Thymus (tissue), 11 donors: Measurements from ENCODE around the gene PLEKHM2. TPM values are rescaled to one million over a fixed set of nuclear protein-coding genes. Genes with fewer than 3 reads are reported as not detected.

Experiments used
- DNase-seq, 9 donors: peaks; one replicate each; pipeline ENCODE4 v3.0.0-alpha.2; 2013; ENCODE audit warnings: low spot score in 9 of 9, low read depth in 6 of 9, missing footprints in 1 of 9
- H3K27ac ChIP-seq, 2 donors: one replicate each; pipeline ENCODE4 v1.5.1; 2013; ENCODE audit warnings: control low read depth in 1 of 2, low read depth in 1 of 2, low read length in 1 of 2, mild to moderate bottlenecking in 1 of 2, moderate library complexity in 1 of 2
- H3K27me3 ChIP-seq, 2 donors: one replicate each; pipeline ENCODE4 v1.5.1; 2013; ENCODE audit warnings: low read length in 1 of 2; ENCODE audit not compliant: control insufficient read depth in 2 of 2, insufficient read depth in 1 of 2
- H3K36me3 ChIP-seq, 2 donors: one replicate each; pipeline ENCODE4 v1.5.1; 2013; ENCODE audit warnings: low read length in 1 of 2, mild to moderate bottlenecking in 1 of 2, moderate library complexity in 1 of 2; ENCODE audit not compliant: control insufficient read depth in 2 of 2, insufficient read depth in 2 of 2
- H3K4me1 ChIP-seq, 2 donors: one replicate each; pipeline ENCODE4 v1.5.1; 2013; ENCODE audit warnings: low read length in 2 of 2; ENCODE audit not compliant: control insufficient read depth in 2 of 2, insufficient read depth in 2 of 2
- H3K4me3 ChIP-seq, 2 donors: one replicate each; pipeline ENCODE4 v1.5.1; 2013; ENCODE audit warnings: low read length in 2 of 2, control low read depth in 1 of 2, mild to moderate bottlenecking in 1 of 2
- H3K9me3 ChIP-seq, 2 donors: one replicate each; pipeline ENCODE4 v1.5.1; 2013; ENCODE audit warnings: low read length in 1 of 2, mild to moderate bottlenecking in 1 of 2; ENCODE audit not compliant: control insufficient read depth in 2 of 2, insufficient read depth in 1 of 2
- WGBS: extraction: QIAGEN DNeasy Blood & Tissue Kit; methylation state at CpG from one replicate; pipeline ENCODE4 v1.1.7; 2013; 5-methylcytosine and 5-hydroxymethylcytosine counted together
- polyA plus RNA-seq: library from polyadenylated mRNA; stranded (reverse); fragments of 200-250 nt; gene quantifications from one replicate; pipeline ENCODE4 v1.2.3, GENCODE V29; 2013
- total RNA-seq: library from RNA; stranded (reverse); fragments of 120-200 nt; gene quantifications from one replicate; pipeline ENCODE4 v1.2.4, GENCODE V29; 2013
- donor health status: healthy.

PLEKHM2 gene
- total and polyA plus RNA-seq, 2 donors = 18.1 to 32.5 TPM

DNA sequence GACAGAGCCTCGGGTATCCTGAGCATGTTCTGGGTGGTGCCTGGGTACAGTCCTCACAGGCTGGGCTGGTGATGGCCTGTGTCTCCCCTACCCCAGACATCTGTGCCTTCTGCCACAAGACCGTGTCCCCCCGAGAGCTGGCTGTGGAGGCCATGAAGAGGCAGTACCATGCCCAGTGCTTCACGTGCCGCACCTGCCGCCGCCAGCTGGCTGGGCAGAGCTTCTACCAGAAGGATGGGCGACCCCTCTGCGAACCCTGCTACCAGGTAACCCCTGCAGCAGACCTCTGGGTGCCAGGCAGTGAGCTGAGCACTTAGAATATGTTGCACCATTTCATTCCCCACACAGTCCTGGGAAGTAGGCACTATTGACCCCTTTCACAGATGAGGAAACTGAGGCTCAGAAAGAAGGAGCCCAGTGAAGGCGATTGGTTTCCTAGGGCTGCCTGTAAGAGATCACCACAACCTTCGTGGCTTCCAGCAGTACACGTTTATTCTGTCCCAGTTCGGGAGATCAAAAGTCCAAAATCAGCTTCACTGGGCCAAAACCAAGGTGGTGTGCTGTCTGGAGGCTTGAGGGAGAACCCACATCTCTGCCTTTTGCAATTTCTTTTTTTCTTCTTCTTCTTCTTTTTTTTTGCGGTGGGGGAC is 86.3 kb downstream of the PLEKHM2 start:
- no peaks in the 10 kb centered on the region for H3K36me3 ChIP-seq
- no peak overlapping the region for H3K27ac ChIP-seq
- no peaks in the 10 kb centered on the region for H3K9me3 ChIP-seq
- H3K27me3 ChIP-seq = peaks cover 0 to 2% of the 10 kb centered on the region in 2 donors
- DNase-seq = no peak
- no peaks in the 10 kb centered on the region for H3K4me1 ChIP-seq
- H3K4me3 ChIP-seq = no peak overlapping the region
- WGBS = 94% methylated on average over 14 of the region's 14 CpGs

DNA sequence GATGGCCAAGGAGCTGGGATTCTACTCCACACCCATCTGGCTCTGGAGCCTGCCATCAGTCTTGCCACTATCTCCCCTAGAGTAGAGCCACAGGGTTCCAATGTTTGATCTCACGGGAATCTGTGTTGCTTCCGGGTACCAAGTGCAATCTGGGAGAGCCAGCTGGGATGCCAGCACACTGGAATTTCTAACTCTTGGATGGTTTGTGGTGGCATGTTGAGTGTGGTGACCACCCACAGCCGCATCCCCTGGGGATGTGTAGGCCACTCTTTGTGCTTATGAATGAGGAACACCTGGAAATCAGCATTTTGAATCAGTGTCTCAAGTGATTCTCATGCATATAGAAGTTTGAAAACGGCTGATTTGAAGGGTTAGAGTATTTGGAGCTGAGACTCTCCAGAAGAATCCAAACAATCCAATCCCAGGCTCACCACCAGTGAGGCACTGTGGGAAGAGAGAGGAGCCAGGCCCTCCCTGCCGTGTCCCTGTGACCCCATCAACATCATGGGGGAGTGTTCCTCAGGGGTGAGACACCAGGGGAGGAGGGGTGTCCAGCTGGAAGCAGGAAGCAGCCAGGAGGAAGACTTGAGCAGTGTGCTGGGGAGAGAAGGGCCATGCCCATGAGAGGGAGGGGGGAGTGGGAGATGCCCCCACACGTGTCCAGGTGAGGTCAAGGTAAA is 87.9 kb downstream of the PLEKHM2 start:
- no peaks in the 10 kb centered on the region for H3K9me3 ChIP-seq
- no peak for DNase-seq
- peaks cover 0 to 2% of the 10 kb centered on the region in 2 donors for H3K27me3 ChIP-seq
- H3K4me1 ChIP-seq = no peaks in the 10 kb centered on the region
- no peak overlapping the region for H3K4me3 ChIP-seq
- no peaks in the 10 kb centered on the region for H3K36me3 ChIP-seq
- no peak overlapping the region for H3K27ac ChIP-seq
- 91% methylated on average over 6 of the region's 6 CpGs for WGBS

DNA sequence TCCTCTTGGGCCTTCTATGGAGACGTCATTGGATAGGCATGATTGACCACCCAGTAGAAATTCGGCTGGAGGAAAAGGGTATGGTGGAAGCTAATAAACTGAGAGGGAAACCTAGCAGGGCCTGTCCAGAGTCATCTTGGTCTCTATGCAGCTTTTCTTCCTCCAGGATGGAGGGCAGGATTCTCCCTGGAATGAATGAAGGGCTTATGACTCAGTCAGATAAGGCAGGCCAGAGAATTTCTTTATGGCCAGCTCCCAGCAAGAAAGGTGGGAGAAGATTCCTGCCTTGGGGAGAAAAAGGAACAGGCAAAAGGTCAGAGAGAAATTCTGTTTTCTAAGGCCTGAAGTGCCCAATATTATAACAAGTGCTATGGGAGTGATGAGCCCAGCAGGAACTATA is 91.6 kb downstream of the PLEKHM2 start:
- 95% methylated on average over 2 of the region's 2 CpGs for WGBS

DNA sequence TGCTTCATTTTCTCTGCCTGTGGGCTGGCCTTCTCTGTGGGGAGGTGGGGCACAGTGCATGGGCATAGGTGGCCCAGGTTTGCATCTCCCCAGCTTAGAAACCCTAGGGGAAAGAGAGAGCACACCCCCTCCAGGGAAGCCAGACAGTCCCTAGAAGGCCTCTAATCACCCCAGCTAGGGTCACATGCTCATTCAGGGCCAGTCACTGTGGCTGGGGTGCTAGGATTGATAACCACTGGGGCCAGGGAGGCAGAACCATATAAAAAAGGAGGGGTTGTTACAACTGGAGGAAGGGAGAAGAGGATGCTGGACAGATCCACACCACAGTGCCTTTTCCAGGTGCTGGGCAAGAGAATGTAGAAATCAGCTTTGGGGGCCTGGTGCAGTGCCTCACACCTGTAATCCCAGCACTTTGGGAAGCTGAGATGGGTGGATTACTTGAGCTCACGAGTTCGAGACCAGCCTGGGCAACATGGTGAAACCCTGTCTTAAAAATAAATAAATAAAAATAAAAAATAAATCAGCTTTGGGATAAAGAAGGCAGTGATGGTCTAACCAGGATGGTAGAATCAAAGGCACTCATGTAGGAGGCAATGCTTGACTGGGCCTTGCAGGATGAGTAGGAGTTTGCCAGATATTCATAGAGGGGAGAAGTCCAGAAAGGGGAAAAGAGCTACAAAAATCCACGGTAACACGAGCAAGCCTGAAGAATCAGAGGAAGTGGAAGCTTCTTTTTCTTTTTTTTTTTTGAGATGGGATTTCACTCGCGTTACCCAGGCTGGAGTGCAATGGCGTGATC is 94.0 kb downstream of the PLEKHM2 start:
- WGBS = 92% methylated on average over 7 of the region's 7 CpGs
- Histone ChIP-seq H3K36me3 (no peaks in the 10 kb centered on the region), H3K4me1 (no peaks in the 10 kb centered on the region), H3K27ac (no peak overlapping the region), H3K27me3 (peaks cover 0 to 2% of the 10 kb centered on the region in 2 donors), H3K4me3 (no peak overlapping the region), H3K9me3 (no peaks in the 10 kb centered on the region)
- no peak for DNase-seq

More for the DNA sequence above, 91.6 kb downstream of the PLEKHM2 start:
- no peaks in the 10 kb centered on the region for H3K9me3 ChIP-seq
- no peak overlapping the region for H3K27ac ChIP-seq
- H3K4me1 ChIP-seq = no peaks in the 10 kb centered on the region
- H3K36me3 ChIP-seq = no peaks in the 10 kb centered on the region
- DNase-seq = no peak
- peaks cover 0 to 2% of the 10 kb centered on the region in 2 donors for H3K27me3 ChIP-seq
- H3K4me3 ChIP-seq = no peak overlapping the region

Other genes with a start within 250 kb of the PLEKHM2 start
- not detected for gene CTRC, start 245.9 kb upstream of the PLEKHM2 start, total RNA-seq
- 1.6 TPM for gene CTRC, start 245.9 kb upstream of the PLEKHM2 start, polyA plus RNA-seq
- 0.14 TPM for gene CELA2A, start 227.6 kb upstream of the PLEKHM2 start, total RNA-seq
- 0.41 TPM for gene CELA2A, start 227.6 kb upstream of the PLEKHM2 start, polyA plus RNA-seq
- gene CELA2B, start 208.2 kb upstream of the PLEKHM2 start, total RNA-seq = 0.28 TPM
- gene CELA2B, start 208.2 kb upstream of the PLEKHM2 start, polyA plus RNA-seq = 0.16 TPM
- gene CASP9, start 160.1 kb upstream of the PLEKHM2 start, total RNA-seq = 5.6 TPM
- gene CASP9, start 160.1 kb upstream of the PLEKHM2 start, polyA plus RNA-seq = 27.4 TPM
- gene DNAJC16, start 157.5 kb upstream of the PLEKHM2 start, total RNA-seq = 6.5 TPM
- 8.4 TPM for gene DNAJC16, start 157.5 kb upstream of the PLEKHM2 start, polyA plus RNA-seq
- gene AGMAT, start 99.3 kb upstream of the PLEKHM2 start, total RNA-seq = 3.8 TPM
- gene AGMAT, start 99.3 kb upstream of the PLEKHM2 start, polyA plus RNA-seq = 4.2 TPM
- gene DDI2, start 66.9 kb upstream of the PLEKHM2 start, total RNA-seq = 7.4 TPM
- 10.5 TPM for gene DDI2, start 66.9 kb upstream of the PLEKHM2 start, polyA plus RNA-seq
- 0.42 TPM for gene SLC25A34, start 51.9 kb downstream of the PLEKHM2 start, total RNA-seq
- gene SLC25A34, start 51.9 kb downstream of the PLEKHM2 start, polyA plus RNA-seq = 2.4 TPM
- gene TMEM82, start 58.2 kb downstream of the PLEKHM2 start, total RNA-seq = not detected
- not detected for gene TMEM82, start 58.2 kb downstream of the PLEKHM2 start, polyA plus RNA-seq
- gene FBLIM1, start 74.5 kb downstream of the PLEKHM2 start, total RNA-seq = 1.6 TPM
- gene FBLIM1, start 74.5 kb downstream of the PLEKHM2 start, polyA plus RNA-seq = 10.3 TPM
- 9.0 TPM for gene UQCRHL, start 123.3 kb downstream of the PLEKHM2 start, total RNA-seq
- gene UQCRHL, start 123.3 kb downstream of the PLEKHM2 start, polyA plus RNA-seq = 4.0 TPM
- 16.3 TPM for gene SPEN, start 163.4 kb downstream of the PLEKHM2 start, total RNA-seq
- 11.4 TPM for gene SPEN, start 163.4 kb downstream of the PLEKHM2 start, polyA plus RNA-seq